HEK293T (cell line): ENCODE data around the gene OGT.
"Not testable (repeated sequence)": the region's sequence is repeated elsewhere in the genome, so short reads cannot be mapped to it uniquely, and the experiment has no call there.

ENCODE experiments used
- ARNT ChIP-seq: fragments of 450-650 bp; IDR thresholded peaks from 2 replicates; pipeline ENCODE4 v1.6.1; 2017; ENCODE audit warnings: mild to moderate bottlenecking
- BHLHE40 ChIP-seq: fragments of 450-650 bp; IDR thresholded peaks from 2 replicates; pipeline ENCODE4 v1.6.1; 2016; ENCODE audit warnings: mild to moderate bottlenecking, moderate library complexity, borderline replicate concordance
- CTBP1 ChIP-seq: fragments of 450-650 bp; IDR thresholded peaks from 2 replicates; pipeline ENCODE4 v1.6.1; 2016; ENCODE audit warnings: borderline replicate concordance
- ELF4 ChIP-seq: fragments of 450-650 bp; IDR thresholded peaks from 2 replicates; pipeline ENCODE4 v1.6.1; 2017; ENCODE audit warnings: antibody characterized with exemption
- FOXM1 ChIP-seq: fragments of 450-650 bp; IDR thresholded peaks from 2 replicates; pipeline ENCODE4 v1.6.1; 2017; ENCODE audit warnings: mild to moderate bottlenecking, borderline replicate concordance
- HDGF ChIP-seq: fragments of 450-650 bp; IDR thresholded peaks from 2 replicates; pipeline ENCODE4 v1.6.1; 2017; ENCODE audit warnings: antibody characterized with exemption, borderline replicate concordance
- LEF1 ChIP-seq: fragments of 450-650 bp; IDR thresholded peaks from 2 replicates; pipeline ENCODE4 v1.6.1; 2017; ENCODE audit warnings: mild to moderate bottlenecking, borderline replicate concordance
- NFRKB ChIP-seq: fragments of 450-650 bp; IDR thresholded peaks from 2 replicates; pipeline ENCODE4 v1.6.1; 2016; ENCODE audit warnings: mild to moderate bottlenecking, moderate library complexity
- PKNOX1 ChIP-seq: fragments of 450-650 bp; IDR thresholded peaks from 2 replicates; pipeline ENCODE4 v1.6.1; 2016
- SP1 ChIP-seq: fragments of 450-650 bp; IDR thresholded peaks from 2 replicates; pipeline ENCODE4 v1.6.1; 2017
- SUZ12 ChIP-seq: fragments of 450-650 bp; IDR thresholded peaks from 2 replicates; pipeline ENCODE4 v1.6.1; 2016; ENCODE audit warnings: mild to moderate bottlenecking
- TARDBP ChIP-seq: fragments of 450-650 bp; IDR thresholded peaks from 2 replicates; pipeline ENCODE4 v1.6.1; 2016
- ZNF384 ChIP-seq: fragments of 450-650 bp; IDR thresholded peaks from 2 replicates; pipeline ENCODE4 v1.6.1; 2016

GRCh38 chrX:71502080-71502479, 30.8 kb upstream of the OGT start:
- TF ChIP-seq FOXM1, SUZ12, SP1, BHLHE40, CTBP1, ELF4, ARNT, HDGF, ZNF384, NFRKB, PKNOX1, LEF1, TARDBP: not testable (repeated sequence)
